ENCODE measurements around the gene ANKRD13B.
A peak's percentile ranks its signal among the peaks of the same experiment; 100 is the strongest.

The ANKRD13B gene

DNA sequence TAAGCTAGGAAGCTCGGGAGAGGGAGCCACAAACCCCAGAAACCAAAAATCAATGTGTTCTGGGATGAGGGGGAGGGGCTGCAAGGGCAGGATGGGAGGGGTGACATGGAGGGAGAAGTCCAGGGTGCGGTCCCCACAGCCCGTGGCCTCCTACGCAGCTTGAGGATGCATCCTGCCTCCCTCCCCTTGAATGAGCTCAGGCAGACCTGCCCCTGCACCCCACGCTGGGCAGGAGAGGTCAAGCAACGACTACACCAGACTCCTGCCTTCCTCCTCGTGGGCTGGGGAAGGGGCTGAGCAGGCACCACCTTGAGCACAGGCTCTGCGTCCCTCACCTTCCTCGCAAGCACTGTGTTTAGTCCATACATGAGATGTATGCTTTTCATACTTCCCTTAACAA, 3.9 kb downstream of the ANKRD13B start:
- no peak for DNase-seq

DNA sequence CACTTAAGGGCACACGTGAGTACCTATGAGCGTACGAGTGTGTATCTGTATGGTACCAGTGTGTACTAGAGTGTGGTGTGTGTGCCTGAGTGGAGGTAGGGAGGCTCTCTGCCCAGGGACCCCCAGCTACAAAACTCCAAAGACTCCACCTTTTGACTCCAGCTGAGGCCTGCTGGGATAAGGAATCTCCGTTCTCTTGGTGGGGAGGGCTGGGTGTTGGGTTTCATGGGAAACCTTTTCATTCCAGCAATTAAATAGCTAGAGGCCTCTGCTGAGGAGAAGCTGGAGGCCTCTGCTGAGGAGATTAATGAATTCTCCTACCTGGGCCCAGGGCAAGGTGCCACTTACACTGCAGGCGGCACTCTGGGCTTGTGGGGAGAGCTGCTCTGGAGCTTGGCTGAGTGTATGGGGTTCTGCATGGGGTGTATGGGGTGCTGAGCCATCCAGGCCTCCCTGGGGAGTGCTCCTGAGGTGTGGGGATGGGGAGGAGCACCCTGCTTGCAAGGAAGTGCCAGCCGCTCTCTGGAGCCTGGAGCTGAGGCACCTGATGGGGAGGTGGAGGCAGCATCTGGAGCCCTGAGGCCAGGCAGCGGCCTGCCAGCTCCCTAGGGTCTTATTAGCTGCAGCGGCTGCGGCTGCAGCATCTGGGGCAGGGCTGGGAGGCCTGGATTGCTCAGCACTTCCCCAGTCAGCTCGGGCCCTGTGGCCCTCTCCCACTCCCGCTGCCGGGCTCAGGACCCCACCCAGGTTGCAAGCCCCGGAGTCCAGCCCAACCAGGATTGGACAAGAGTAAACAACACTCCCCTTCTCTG, 4.6 kb downstream of the ANKRD13B start:
- no peak for DNase-seq

DNA sequence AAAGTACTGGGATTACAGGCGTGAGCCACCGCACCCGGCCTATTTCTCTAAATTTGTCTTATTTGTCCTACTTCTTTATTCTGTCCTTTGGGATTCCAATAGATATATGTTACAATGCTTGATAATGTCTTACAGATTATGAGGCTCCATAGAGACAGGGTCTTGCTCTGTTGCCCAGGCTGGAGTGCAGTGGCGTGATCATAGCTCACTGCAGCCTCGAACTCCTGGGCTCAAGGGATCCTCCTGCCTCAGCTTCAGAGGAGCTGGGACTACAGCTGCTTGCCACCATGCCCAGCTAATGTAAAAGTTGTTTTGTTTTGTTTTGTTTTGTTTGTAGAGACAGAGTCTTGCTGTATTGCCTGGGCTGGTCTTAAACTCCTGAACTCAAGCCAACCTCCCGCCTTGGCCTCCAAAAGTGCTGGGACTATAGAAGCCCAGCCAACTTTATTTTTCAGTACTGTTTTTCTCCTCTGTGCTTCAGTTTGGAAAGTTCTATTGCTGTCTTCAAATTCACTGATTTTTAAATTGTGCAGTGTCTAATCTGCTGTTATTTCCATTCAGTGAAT, 10.3 kb downstream of the ANKRD13B start:
- no peak for DNase-seq

DNA sequence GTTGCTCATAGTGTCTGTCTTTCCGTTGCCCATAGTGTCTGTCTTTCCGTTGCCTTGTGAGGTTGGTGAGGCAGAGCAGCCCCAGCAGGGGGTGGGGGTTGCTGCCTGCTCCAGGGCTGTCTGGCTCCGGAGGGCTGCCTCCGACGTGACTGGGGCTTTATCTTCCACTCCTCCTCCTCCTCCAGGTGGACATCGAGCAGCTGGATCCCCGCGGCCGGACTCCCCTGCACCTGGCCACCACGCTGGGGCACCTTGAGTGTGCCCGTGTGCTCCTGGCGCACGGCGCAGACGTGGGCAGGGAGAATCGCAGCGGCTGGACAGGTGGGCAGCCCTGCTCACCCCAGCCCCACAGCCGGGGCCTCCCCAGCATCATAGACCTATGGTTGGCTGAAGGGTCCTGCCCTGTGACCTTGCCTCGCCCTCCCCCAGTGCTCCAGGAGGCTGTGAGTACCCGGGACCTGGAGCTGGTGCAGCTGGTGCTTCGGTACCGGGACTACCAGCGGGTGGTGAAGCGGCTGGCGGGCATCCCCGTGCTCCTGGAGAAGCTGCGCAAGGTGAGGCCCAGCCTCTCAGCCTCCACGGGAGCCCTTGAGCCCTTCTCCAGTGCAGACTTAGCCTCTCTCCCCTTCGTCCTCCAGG, 14.7 kb downstream of the ANKRD13B start:
- no peak for DNase-seq

DNA sequence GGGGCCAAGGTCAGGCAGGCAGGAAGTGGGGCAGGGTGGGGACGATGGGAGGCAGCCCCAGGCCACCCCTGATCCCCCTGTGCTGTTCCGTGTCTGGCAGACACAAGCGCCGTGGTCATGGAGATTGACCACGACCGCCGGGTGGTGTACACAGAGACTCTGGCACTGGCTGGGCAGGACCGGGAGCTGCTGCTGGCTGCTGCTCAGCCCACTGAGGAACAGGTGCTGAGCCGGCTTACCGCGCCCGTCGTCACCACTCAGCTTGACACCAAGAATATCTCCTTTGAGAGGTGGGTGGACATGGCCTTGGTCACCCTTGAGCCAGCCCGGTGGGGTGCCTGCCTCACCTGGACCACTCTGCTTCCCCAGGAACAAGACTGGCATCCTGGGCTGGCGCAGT, 16.1 kb downstream of the ANKRD13B start:
- no peak for DNase-seq

DNA sequence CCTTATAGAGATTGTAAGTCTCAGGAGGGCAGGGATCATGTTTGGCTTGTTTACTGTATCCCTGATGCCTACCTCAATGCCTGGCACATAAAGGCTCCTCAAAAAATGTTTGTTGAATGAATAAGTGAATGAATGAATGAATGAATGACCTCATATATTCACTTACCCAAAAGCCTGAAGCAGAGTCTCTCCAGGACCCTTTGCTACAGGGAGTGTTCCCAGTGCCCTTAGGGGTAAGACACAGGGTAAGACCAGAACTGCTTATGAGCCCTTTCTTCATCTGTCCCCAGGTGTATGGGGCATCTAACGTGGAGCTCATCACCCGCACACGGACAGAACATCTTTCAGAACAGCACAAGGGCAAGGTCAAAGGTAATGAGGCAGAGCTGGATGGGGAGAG, 17.5 kb downstream of the ANKRD13B start:
- DNase-seq: no peak

DNA sequence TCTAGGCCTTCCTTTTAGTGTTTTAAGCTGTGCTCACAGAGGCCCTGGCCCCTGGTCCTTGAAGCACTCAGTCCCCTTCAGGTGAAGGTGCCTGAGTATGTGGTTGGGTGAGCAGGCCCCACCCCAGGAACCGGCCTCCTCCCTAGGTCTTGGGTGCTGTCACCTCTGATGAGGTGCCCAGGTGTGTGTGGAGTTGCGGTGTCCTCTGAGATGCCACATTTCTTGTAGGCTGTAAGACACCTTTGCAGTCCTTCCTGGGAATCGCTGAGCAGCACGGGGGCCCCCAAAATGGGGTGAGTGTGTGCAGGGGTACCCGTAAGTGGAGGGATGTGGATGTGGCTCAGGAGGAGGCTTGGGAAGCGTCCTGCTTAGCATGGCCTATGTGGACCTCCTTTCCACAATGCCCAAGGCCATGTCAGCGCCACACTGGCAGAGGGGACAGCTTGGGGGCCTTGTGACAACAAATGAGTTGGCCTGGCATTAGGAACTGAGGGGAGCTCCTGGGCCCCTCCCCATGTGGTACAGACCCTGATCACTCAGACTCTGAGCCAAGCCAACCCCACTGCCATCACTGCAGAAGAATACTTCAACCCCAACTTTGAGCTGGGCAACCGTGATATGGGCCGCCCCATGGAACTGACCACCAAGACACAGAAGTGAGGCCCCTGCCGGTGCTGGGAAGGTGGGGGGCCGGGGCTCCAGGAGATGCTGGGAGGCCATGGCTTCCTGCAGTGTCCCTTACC, 18.6 kb downstream of the ANKRD13B start:
- no peak for DNase-seq

DNA sequence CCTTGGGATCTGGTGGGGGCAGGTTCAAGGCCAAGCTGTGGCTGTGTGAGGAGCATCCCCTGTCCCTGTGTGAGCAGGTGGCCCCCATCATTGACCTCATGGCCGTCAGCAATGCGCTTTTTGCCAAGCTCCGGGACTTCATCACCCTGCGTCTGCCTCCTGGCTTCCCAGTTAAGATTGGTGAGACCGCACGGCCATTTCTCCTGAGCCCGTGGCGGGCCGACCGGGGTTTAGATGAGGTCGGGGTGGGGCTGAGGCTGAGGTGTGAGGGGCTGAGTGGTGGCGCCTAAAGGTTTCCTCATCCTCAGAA, 19.1 kb downstream of the ANKRD13B start:
- no peak for DNase-seq

DNA sequence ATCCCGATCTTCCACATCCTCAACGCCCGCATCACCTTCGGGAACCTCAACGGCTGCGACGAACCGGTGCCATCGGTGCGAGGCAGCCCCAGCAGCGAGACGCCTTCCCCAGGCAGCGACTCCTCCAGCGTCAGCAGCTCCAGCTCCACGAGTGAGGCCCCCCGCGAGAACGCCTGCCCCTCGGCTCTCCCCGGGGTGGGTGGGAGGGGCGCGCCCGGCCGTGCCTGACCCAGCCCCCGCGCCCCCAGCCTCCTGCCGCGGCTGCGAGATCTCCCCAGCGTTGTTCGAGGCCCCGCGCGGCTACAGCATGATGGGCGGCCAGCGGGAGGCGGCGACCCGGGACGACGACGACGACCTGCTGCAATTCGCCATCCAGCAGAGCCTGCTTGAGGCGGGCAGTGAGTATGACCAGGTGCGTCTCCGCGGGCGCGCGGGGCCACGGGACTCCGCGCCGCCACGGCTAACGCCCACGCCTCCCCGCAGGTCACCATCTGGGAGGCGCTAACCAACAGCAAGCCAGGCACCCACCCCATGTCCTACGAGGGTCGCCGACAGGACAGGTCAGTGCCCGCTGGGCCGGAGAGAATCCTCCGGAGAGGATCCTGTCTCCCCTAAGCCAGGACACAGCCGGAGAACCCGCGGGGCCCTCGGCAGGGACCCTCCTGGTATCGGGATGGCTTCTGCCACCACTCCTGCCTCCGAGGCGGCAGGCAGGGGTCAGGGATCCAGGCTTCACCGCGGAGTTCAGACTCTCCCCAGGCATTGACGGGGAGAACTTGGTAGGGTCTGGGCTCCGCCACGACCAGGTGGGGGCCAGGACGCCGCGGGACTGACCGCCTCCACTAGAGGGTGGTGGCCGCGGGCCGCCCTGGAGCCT, 19.7 kb downstream of the ANKRD13B start:
- no peak for DNase-seq

DNA sequence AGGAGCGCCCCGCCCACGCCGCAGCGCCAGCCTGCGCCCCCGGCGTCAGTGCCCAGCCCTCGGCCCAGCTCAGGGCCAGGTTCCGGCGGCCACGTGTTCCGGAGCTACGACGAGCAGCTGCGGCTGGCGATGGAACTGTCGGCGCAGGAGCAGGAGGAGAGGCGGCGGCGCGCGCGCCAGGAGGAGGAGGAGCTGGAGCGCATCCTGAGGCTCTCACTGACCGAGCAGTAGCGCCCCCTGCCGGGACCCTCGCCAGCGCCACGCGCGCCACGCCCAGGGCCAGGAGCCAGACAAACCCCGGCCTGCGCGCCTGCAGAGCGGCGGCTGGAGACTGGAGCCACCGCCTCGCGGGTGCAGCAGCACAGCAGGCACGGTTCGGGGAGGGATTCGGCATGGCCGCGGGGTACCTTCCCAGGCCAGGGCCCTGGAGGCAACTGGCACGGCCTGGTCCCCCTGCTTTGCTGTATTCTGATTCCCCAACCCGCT, 20.5 kb downstream of the ANKRD13B start:
- peak; percentile 94 for DNase-seq

DNA sequence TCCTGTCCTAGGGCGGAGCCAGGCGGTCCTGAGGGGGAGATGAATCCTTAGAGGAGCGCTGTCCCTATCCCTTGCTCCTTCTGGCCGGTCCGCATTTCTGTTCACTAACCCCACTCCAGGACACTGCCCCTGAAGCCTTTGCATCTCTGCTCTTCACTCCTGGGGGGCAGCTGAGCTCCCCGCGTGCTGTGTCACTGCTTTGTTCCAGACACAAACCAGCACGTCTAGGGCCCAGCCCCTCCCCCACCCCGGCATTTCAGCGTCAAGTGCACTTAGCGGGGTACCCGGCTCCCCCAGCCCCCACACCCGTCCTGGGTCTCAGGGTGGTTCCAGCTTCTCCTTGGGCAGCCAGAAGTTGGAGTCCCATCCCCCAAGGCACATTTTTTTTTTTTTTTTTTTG, 20.9 kb downstream of the ANKRD13B start:
- DNase-seq: no peak

DNA sequence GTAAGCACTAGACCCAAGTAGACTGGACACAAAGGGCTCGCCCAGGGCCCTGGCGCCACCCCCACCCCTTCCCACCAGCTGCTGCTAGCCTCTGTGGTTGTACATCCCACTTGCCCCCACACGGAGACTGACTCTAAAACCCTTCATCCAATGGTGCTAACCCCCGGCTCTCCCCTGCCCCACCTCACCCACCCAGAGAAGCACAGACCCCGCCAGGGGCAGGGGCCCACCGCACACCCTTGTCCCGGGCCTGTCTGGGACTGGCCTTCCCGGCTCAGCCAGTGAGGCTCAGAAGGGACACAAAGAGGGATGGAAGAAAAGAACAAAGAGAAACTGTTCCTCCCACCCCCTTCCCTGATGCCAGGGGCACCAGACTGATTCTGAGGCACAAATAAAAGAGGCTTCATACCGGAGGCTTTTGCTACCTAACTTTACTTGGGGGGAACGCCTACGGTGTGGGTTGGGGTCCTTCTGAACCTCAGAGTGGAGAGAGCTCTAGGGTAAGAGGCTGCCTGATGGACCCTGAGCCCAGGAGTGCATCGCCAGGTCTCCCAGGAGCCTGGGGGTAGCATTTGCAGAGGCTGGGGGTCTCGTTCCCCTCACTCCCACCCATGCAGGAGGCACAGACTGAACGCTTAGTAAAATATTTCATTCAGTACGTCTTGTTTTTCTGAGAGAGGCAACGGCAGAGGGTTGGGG, 21.6 kb downstream of the ANKRD13B start:
- no peak for DNase-seq

DNA sequence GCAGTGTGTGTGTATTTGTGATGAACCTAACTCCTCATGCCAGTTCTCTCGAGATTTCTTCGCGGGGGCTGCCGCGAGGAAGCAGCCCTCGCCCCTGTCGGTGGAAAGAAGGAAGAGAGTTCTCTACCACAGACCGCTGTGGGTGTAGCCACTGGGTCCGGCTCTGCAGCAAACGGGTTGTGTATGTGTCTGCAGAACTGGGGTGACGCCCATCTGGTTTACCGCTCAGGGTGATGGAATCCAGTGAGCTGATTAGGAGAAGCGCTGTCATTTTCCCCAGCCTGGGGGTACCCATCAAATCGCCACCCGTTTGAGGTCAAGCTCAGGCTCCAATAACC, 22.1 kb downstream of the ANKRD13B start:
- peak; percentile 80 for DNase-seq

DNA sequence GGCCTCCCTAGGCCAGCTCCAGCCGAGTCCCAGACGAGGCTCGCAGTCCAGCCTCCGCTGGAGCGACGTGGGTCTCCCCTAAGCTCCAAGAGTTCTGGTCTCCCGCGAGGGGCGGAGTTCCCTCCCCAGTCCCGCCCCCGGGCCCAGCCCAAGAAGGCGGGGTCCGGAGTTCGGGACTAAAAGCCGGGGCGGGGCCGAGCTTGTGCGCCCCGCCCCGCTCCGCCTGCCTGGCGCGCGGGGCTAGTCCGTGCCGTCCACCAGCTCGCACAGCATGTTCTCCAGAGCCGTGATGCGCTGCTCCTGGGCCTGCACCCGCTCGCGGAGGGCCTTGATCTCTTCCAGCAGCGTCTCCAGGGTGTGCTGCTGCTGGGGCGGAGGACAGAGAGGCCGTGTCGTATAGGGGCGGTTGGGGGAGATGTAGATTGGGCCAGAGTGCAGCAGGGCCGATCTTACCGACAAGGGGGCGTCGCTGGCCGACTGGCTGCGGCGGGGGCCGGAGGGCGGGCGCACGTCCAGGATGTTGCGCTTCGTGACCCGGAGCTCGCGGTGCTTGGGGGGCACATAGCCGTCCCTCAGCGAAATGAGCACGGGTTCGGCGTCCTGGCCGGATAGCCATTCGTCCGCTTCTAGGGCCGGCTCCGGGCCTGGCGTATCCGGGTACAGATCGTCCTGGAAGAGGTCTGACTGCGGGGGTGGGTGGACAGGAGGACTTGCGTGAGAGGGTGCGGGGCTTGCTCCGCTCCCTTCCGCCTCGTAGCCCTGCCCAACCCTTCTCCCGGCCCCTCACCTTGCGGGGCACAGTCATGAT, 22.8 kb downstream of the ANKRD13B start:
- DNase-seq: peak; percentile 89

DNA sequence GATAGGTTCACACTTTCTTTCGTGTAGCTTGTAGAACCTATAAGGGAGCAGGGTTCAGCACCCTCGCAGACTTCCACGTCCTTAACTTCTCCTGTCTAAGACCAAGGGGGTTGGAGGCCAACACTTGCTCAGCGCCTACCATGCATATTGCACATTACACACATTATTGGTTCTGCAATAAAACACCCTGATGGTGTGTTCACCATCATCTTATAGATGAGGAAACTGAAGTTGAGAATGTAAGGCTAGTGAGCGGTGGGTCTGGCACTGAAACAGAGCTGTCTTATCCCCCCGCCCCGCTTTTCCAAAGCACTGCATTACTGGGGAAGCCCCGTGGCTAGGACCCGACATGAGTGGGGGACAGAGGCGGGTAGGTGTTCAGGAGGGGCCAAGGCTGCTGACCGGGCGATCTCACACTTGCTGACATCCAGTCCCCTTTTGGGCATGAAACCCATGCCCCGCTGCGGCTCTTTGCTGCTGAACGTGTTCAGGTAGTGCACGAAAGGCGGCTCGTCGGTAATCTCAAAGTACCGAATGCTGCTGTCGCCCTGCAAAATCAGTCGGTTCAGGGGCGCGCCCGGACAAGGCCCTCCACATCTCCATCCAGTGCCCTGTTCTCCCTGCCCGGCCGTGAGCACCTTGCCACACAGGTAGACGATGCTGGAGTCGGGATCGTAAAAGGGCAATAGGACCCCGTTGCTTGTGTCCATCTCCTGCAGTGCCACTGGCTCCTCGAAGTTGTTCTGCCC, 23.5 kb downstream of the ANKRD13B start:
- no peak for DNase-seq

DNA sequence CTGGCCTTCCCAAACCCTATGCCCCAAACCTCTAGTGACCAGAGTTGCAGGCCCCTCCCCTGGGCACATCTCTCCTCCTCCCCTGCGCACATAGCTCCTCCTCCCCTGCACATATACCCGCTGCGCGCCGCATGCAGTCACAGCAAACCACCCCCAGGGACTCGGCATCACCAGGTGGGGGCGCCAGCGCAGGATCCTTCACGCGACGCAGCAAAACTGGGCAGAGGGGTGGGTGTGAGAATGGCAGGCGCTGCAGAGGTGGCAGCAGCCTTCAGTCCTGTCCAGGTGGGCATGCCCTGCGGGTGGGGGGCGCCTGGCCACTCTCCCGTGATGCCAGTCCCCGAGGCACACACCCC, 24.2 kb downstream of the ANKRD13B start:
- peak; percentile 93 for DNase-seq

DNA sequence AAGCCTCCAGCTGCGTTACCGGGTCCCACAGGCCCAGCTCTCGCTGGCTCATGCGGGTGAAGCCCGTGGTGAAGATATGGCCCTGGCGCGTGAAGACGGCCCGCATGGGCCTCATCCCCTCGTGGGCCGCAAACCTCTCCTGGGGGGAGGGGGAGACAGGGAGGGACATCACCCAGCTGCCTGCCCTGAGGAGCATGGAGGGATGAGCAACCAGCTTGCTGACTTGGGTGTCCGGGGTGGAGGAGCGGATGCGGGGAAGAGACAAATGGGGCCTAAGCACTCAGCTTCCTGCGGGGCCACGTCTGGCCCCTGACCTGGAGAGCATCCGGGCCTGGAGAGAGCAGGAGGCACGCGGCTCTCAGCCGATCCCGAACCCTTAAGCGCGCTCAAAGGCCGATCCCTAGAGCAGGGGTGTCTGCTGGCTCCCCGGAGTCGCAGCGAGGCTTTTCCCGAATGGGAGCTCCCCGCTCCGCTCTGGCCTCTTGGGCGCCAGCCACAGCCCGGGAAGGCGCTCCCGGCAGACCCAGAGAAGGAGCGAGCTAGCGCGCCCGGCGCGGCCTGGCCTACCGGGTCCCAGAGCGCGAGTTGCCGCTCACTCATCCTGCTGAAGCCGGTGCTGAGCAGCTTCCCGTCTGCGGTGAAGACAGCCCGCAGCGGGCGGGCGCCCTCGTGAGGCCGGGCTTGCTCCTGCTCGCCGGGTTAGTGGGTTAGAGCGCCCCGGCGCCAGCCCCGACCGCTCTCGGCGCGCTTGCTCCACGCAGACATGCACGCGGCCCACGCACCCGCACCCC, 24.7 kb downstream of the ANKRD13B start:
- peak; percentile 89 for DNase-seq

DNA sequence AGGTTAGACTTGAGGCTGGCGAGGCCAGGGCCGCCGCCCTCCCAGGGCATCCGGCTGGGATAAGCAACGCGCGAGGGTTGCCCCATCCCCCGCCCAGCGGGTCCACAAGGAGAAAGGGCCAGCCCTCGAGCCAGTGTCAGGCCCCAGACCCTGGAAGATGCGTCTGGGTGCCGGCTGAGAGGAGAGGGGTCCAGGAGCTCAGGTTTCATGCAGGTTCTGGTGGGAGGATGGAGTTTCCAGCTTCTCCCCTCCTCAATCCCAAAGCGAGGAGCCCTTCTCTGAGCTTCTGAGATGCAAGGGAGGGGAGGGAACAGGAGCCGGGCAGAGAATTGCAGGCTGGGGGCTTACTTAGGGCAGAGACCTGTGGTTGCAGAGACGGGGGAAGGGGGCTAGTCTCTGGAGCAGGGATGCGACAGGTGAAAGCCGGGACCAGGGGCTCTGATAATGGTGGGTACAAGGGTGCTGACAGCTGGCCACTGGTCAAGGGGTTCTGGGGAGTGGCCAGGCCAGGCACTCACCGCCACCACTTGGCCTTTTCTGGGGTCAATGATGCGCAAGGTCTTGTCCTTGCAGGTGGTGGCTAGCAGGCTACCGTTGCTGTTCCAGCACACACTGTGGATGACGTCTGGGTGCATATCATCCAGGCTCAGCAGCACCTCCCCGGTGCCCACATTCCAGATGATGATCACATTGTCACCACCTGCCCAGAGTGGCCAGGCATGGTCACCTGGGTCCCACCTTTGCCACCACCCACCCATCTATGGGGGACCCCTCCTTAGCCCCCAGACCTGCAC, 25.5 kb downstream of the ANKRD13B start:
- no peak for DNase-seq

DNA sequence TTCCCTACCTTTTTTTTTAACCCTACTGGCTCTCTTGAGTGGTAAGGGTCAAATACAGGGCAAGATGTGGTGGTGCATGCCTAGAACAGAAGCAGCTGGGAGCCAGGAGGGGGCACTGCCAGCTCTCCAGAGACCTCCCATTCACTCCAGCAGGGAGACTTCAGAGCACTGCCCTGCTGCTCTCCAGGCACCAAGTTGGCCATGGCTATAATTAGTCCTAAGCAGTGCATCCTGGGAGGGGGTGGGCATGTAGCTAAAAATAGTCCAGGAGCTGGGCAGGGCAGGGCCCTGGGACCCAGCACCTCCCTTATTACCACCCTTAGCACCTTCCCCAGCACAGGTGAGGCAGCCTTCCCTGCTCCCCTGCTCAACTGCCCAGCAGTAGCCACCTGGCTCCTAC, 26.3 kb downstream of the ANKRD13B start:
- no peak for DNase-seq
